ENCODE results near the gene ZRANB2. TPM values are rescaled to one million over a fixed set of nuclear protein-coding genes. Genes with fewer than 3 reads are reported as not detected.

ZRANB2 gene
- polyA plus RNA-seq, 2 of the 4 experiments (the other 2 are of a cell fraction) = 47.9 to 87.6 TPM

- FAIRE-seq (no peak), DNase-seq (ENCODE audit: low read depth in 1 of 2, low spot score in 1 of 2) (no peak), ATAC-seq (no peak)
- H3K4me1 ChIP-seq = no peaks in the 10 kb centered on the region
- ChIA-PET POLR2A (no interaction called here), CTCF (no interaction called here)
- WGBS (ENCODE audit: missing lambda C conversion rate) = 8% methylated on average over 2 of the region's 2 CpGs
- H3K9me3 ChIP-seq = no peaks in the 10 kb centered on the region
- TF ChIP-seq NPAS2 (CRISPR knock-in tag; IDR thresholded peaks at IDR 0.05; ENCODE audit: borderline replicate concordance) = no peak
- TF ChIP-seq RNF2 (IDR thresholded peaks at IDR 0.05; ENCODE audit: borderline replicate concordance, low read depth) = no peak
- no peak for TF ChIP-seq RFX5 (IDR thresholded peaks at IDR 0.05)
- no peak for TF ChIP-seq HEYL (CRISPR knock-in tag; IDR thresholded peaks at IDR 0.05)
- TF ChIP-seq JUNB (IDR thresholded peaks at IDR 0.05) = no peak
- no peak for TF ChIP-seq FOSB (CRISPR knock-in tag; IDR thresholded peaks at IDR 0.05)
- TF ChIP-seq E2F6 (IDR thresholded peaks at IDR 0.05; ENCODE audit: borderline replicate concordance, low read depth) = no peak
- no peak for TF ChIP-seq RARB (CRISPR knock-in tag; IDR thresholded peaks at IDR 0.05)
- no peak for TF ChIP-seq POLR2A (IDR thresholded peaks at IDR 0.05; ENCODE audit: low read length)
- no peak for TF ChIP-seq MAFK (IDR thresholded peaks at IDR 0.05; ENCODE audit: partially characterized antibody)
- no peak overlapping the region for H3K27ac ChIP-seq
- no peak overlapping the region for H3K4me3 ChIP-seq
- no peak overlapping the region for H3K4me2 ChIP-seq
These were observed 42.8 kb downstream of the ZRANB2 start for GRCh38 chr1:71037829-71038620.

- ChIA-PET POLR2A (no interaction called here), CTCF (no interaction called here)
- no peak for FAIRE-seq
- no peak overlapping the region for H3K4me3 ChIP-seq
- 35% methylated on average over 9 of the region's 9 CpGs for WGBS (ENCODE audit: missing lambda C conversion rate)
- no peaks in the 10 kb centered on the region for H3K4me1 ChIP-seq
- no peak overlapping the region for H3K27ac ChIP-seq
- H3K4me2 ChIP-seq = no peak overlapping the region
- TF ChIP-seq POLR2AphosphoS2 (conservative IDR thresholded peaks at IDR 0.05; ENCODE audit: low read length) (no peak), RARB (CRISPR knock-in tag; IDR thresholded peaks at IDR 0.05) (no peak), POLR2A (IDR thresholded peaks at IDR 0.05; ENCODE audit: low read length) (no peak), CBX2 (IDR thresholded peaks at IDR 0.05; ENCODE audit: borderline replicate concordance, low read depth) (no peak), ELK1 (IDR thresholded peaks at IDR 0.05; ENCODE audit: low read depth, low read length) (no peak), CBX8 (IDR thresholded peaks at IDR 0.05) (no peak), CEBPB (IDR thresholded peaks at IDR 0.05) (no peak), SREBF2 (IDR thresholded peaks at IDR 0.05) (no peak), KDM5A (IDR thresholded peaks at IDR 0.05) (no peak), REST (IDR thresholded peaks at IDR 0.05) (no peak), HES2 (IDR thresholded peaks at IDR 0.05) (no peak), MAZ (IDR thresholded peaks at IDR 0.05; ENCODE audit: borderline replicate concordance, low read depth, low read length) (no peak), NFE2L2 (conservative IDR thresholded peaks at IDR 0.05; ENCODE audit: low read length) (no peak)
- no peak for DNase-seq (ENCODE audit: low read depth in 1 of 2, low spot score in 1 of 2)
- no peak for ATAC-seq
- no peaks in the 10 kb centered on the region for H3K9me3 ChIP-seq
These were observed 43.8 kb downstream of the ZRANB2 start for GRCh38 chr1:71037066-71037465.
